GM18505 (cell line): Measurements from ENCODE around the gene NKD2.

ENCODE experiments used
- ATAC-seq: cut with Tn5 transposase; IDR thresholded peaks from one replicate; pipeline ENCODE4 v1.9.1; 2021; ENCODE audit not compliant: unreplicated experiment
- POLR2A ChIP-seq: IDR thresholded peaks from 4 replicates; pipeline ENCODE4 v1.6.1; 2011; ENCODE audit warnings: borderline replicate concordance; ENCODE audit not compliant: insufficient read depth, insufficient read length; ENCODE audit errors: extremely low read depth

NKD2 gene

GRCh38 chr5:983238-983524 lies 25.4 kb upstream of the NKD2 start:
- ATAC-seq, result no peak
- TF ChIP-seq POLR2A, result no peak

- no peak for TF ChIP-seq POLR2A
- ATAC-seq, result no peak
Observed at GRCh38 chr5:983568-983967, 25.0 kb upstream of the NKD2 start.

GRCh38 chr5:984774-985173 lies 23.8 kb upstream of the NKD2 start:
- ATAC-seq, result no peak
- no peak for TF ChIP-seq POLR2A

- ATAC-seq, result no peak
- TF ChIP-seq POLR2A, result no peak
Observed at GRCh38 chr5:987761-988160, 20.8 kb upstream of the NKD2 start.

GRCh38 chr5:988322-988721 lies 20.3 kb upstream of the NKD2 start:
- TF ChIP-seq POLR2A, result no peak
- no peak for ATAC-seq

GRCh38 chr5:989961-990530 lies 18.6 kb upstream of the NKD2 start:
- no peak for ATAC-seq
- no peak for TF ChIP-seq POLR2A

- TF ChIP-seq POLR2A, result no peak
- ATAC-seq, result no peak
Observed at GRCh38 chr5:991472-992267, 16.9 kb upstream of the NKD2 start.

GRCh38 chr5:994272-994607 lies 14.4 kb upstream of the NKD2 start:
- TF ChIP-seq POLR2A, result no peak
- no peak for ATAC-seq

- no peak for TF ChIP-seq POLR2A
- ATAC-seq, result no peak
Observed at GRCh38 chr5:994821-995220, 13.8 kb upstream of the NKD2 start.

GRCh38 chr5:995318-995717 lies 13.3 kb upstream of the NKD2 start:
- no peak for TF ChIP-seq POLR2A
- ATAC-seq, result no peak

GRCh38 chr5:997001-997474 lies 11.6 kb upstream of the NKD2 start:
- no peak for ATAC-seq
- no peak for TF ChIP-seq POLR2A

GRCh38 chr5:997711-998110 lies 10.9 kb upstream of the NKD2 start:
- TF ChIP-seq POLR2A, result no peak
- no peak for ATAC-seq

- ATAC-seq, result no peak
- no peak for TF ChIP-seq POLR2A
Observed at GRCh38 chr5:998246-999031, 10.2 kb upstream of the NKD2 start.

GRCh38 chr5:999032-999501 lies 9.5 kb upstream of the NKD2 start:
- TF ChIP-seq POLR2A, result no peak
- no peak for ATAC-seq
